Activated naive CD4-positive, alpha-beta T cell treated with anti-CD3 and anti-CD28 coated beads for 36 hours (primary cell): Measurements from ENCODE around the gene STAT2. TPM values are rescaled to one million over a fixed set of nuclear protein-coding genes. Genes with fewer than 3 reads are reported as not detected.

Source experiments
- CTCF ChIA-PET: fragments of 350-600 bp; sonication (Branson Sonifier 250); formaldehyde crosslinking; loops from one replicate; lab custom pipeline; 2021; ENCODE audit warnings: antibody characterized with exemption; lab: Charles Lee
- DNase-seq: peaks from one replicate; pipeline ENCODE4 v3.0.0-alpha.2; 2020
- H3K27ac Mint-ChIP-seq: one replicate; pipeline ENCODE4 v1.8.0; 2021; ENCODE audit warnings: mild to moderate bottlenecking, mixed read lengths
- H3K27me3 Mint-ChIP-seq: one replicate; pipeline ENCODE4 v1.8.0; 2021; ENCODE audit warnings: low read depth, mixed read lengths
- H3K36me3 Mint-ChIP-seq: one replicate; pipeline ENCODE4 v1.8.0; 2021; ENCODE audit warnings: low read depth, mixed read lengths
- H3K4me1 Mint-ChIP-seq: one replicate; pipeline ENCODE4 v1.8.0; 2021; ENCODE audit warnings: low read depth, mixed read lengths
- H3K4me3 Mint-ChIP-seq: one replicate; pipeline ENCODE4 v1.8.0; 2021; ENCODE audit warnings: mild to moderate bottlenecking, moderate library complexity, mixed read lengths
- H3K9me3 Mint-ChIP-seq: one replicate; pipeline ENCODE4 v1.8.0; 2021; ENCODE audit warnings: mixed read lengths
- intact Hi-C: fragments of 100-400 bp; cut with micrococcal nuclease; formaldehyde crosslinking; loops from one replicate; pipeline ENCODE4 v1.15.1; 2023
- total RNA-seq, 2 experiments: library from RNA; stranded (reverse); gene quantifications; one replicate each; pipeline ENCODE4 v1.2.3, GENCODE V29; 2021

Gene STAT2
- total RNA-seq, 2 experiments from 2014 or later: 109 to 119 TPM

GRCh38 chr12:56299308-56299852 is 60.5 kb downstream of the STAT2 start:
- Mint-ChIP-seq H3K27ac (peak overlapping the region; percentile 84), H3K4me1 (peaks cover 43% of the 10 kb centered on the region), H3K4me3 (peak overlapping the region; percentile 91), H3K9me3 (no peaks in the 10 kb centered on the region), H3K36me3 (peaks cover 18% of the 10 kb centered on the region), H3K27me3 (no peaks in the 10 kb centered on the region)
- CTCF ChIA-PET: interaction anchor here (0.5 to 1.0 kb wide), 2 partner anchors 92 to 175 kb away, joined by 3 read pairs; no protein-coding TSS in a partner anchor
- DNase-seq: peak; percentile 37
- intact Hi-C loops: no loop called here

DNA sequence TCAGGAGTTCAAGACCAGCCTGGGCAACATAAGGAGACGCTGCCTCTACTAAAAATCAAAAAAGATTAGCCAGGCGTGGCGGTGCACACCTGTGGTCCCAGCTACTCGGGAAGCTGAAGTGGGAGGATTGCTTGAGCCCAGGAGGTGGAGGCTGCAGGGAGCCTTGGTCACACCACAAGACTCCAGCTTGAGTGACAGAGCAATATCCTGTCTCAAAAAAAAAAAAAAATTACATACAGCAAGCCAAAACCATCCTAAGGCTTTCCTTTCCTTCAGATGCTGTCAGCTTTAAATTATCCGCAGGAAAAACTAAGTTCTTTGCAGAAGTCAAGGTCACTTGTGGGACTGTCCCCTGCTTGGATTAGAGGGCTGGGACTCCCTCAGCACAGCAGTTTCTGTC is 61.1 kb downstream of the STAT2 start:
- peaks cover 47% of the 10 kb centered on the region for H3K4me1 Mint-ChIP-seq
- CTCF ChIA-PET: interaction anchor here (0.9 to 1.5 kb wide), 7 partner anchors 10 to 165 kb away, joined by 3 to 5 read pairs (median 4); partner anchors contain the start of genes RNF41 and SMARCC2

GRCh38 chr12:56297400-56297799 is 62.5 kb downstream of the STAT2 start:
- intact Hi-C loops: no loop called here
- Mint-ChIP-seq H3K27me3 (no peaks in the 10 kb centered on the region), H3K36me3 (peaks cover 22% of the 10 kb centered on the region), H3K27ac (no peak overlapping the region), H3K9me3 (no peaks in the 10 kb centered on the region), H3K4me3 (no peak overlapping the region), H3K4me1 (peaks cover 53% of the 10 kb centered on the region)
- CTCF ChIA-PET: interaction anchor here (1.1 to 1.5 kb wide), 4 partner anchors 11 to 166 kb away, joined by 3 to 5 read pairs (median 4); no protein-coding TSS in a partner anchor
- DNase-seq: no peak

More for the DNA sequence above, 61.1 kb downstream of the STAT2 start:
- DNase-seq: no peak
- Mint-ChIP-seq H3K36me3 (peaks cover 20% of the 10 kb centered on the region), H3K27ac (peak overlapping the region; percentile 71), H3K27me3 (no peaks in the 10 kb centered on the region), H3K9me3 (no peaks in the 10 kb centered on the region), H3K4me3 (peak overlapping the region; percentile 91)
- intact Hi-C loops: no loop called here

DNA sequence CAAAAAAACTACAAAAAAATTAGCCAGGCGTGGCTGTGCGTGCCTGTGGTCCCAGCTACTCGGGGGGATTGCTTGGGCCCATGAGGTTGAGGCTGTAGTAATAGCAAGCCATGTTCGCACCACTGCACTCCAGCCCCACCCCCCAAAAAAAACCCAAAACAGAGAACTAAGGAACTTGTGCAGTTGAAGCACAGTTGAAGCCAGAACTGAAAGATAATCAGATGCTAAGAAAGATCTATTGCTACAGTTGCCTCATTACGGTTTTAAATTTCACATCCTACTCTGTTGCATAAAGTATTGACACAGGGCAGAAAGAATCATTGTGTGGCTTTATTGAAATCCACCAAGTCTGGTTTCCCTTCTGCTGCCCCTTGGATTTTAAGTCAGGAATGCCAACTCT is 63.6 kb downstream of the STAT2 start:
- no peak overlapping the region for H3K4me3 Mint-ChIP-seq
- H3K4me1 Mint-ChIP-seq: peaks cover 60% of the 10 kb centered on the region
- CTCF ChIA-PET: interaction anchor here (1.3 to 1.4 kb wide), 2 partner anchors 41 to 167 kb away, joined by 3 to 4 read pairs; no protein-coding TSS in a partner anchor
- no peaks in the 10 kb centered on the region for H3K27me3 Mint-ChIP-seq
- intact Hi-C loops: no loop called here
- peaks cover 23% of the 10 kb centered on the region for H3K36me3 Mint-ChIP-seq
- no peak for DNase-seq
- H3K27ac Mint-ChIP-seq: peak overlapping the region; percentile 15
- H3K9me3 Mint-ChIP-seq: no peaks in the 10 kb centered on the region

GRCh38 chr12:56293795-56294194 is 66.1 kb downstream of the STAT2 start:
- no peaks in the 10 kb centered on the region for H3K27me3 Mint-ChIP-seq
- H3K27ac Mint-ChIP-seq: no peak overlapping the region
- intact Hi-C loops: no loop called here
- peaks cover 26% of the 10 kb centered on the region for H3K36me3 Mint-ChIP-seq
- H3K4me3 Mint-ChIP-seq: no peak overlapping the region
- H3K9me3 Mint-ChIP-seq: no peaks in the 10 kb centered on the region
- no peak for DNase-seq
- peaks cover 62% of the 10 kb centered on the region for H3K4me1 Mint-ChIP-seq
- CTCF ChIA-PET: interaction anchor here (0.9 kb wide), 1 partner anchor 17 kb away, joined by 4 read pairs; no protein-coding TSS in a partner anchor

Other genes starting within 250 kb of the STAT2 start
- gene RPL41, start 243.5 kb downstream of the STAT2 start, total RNA-seq: 1,000 to 10,000 TPM; 5,971 to 6,299 TPM
- 1 to 10 TPM; 6.4 to 6.6 TPM for gene ZC3H10, start 241.8 kb downstream of the STAT2 start, total RNA-seq
- 10 to 100 TPM; 87.4 to 88.9 TPM for gene ESYT1, start 231.8 kb downstream of the STAT2 start, total RNA-seq
- 10 to 100 TPM; 49.2 to 57.5 TPM for gene MYL6B, start 207.5 kb downstream of the STAT2 start, total RNA-seq
- 100 to 1,000 TPM; 841 to 868 TPM for gene MYL6, start 201.7 kb downstream of the STAT2 start, total RNA-seq
- gene SMARCC2, start 170.6 kb downstream of the STAT2 start, total RNA-seq: 10 to 100 TPM; 75.8 to 79.0 TPM
- gene RNF41, start 138.2 kb downstream of the STAT2 start, total RNA-seq: 10 to 100 TPM; 26.0 TPM
- gene NABP2, start 135.8 kb downstream of the STAT2 start, total RNA-seq: 10 to 100 TPM; 57.4 to 59.0 TPM
- 1 to 10 TPM in 1 of 2 experiments, under 1 TPM in 1; 0.98 to 1.8 TPM for gene SLC39A5, start 130.1 kb downstream of the STAT2 start, total RNA-seq
- 10 to 100 TPM; 23.6 to 25.6 TPM for gene ANKRD52, start 101.7 kb downstream of the STAT2 start, total RNA-seq
- 1 to 10 TPM; 3.5 to 6.1 TPM for gene COQ10A, start 93.2 kb downstream of the STAT2 start, total RNA-seq
- gene CS, start 59.8 kb downstream of the STAT2 start, total RNA-seq: 100 to 1,000 TPM; 330 to 336 TPM
- 10 to 100 TPM; 47.5 to 57.3 TPM for gene CNPY2, start 44.1 kb downstream of the STAT2 start, total RNA-seq
- 10 to 100 TPM; 82.7 to 85.4 TPM for gene PAN2, start 26.1 kb downstream of the STAT2 start, total RNA-seq
- gene IL23A, start 21.2 kb downstream of the STAT2 start, total RNA-seq: 10 to 100 TPM in 1 of 2 experiments, 1 to 10 TPM in 1; 9.0 to 12.6 TPM
- gene APOF, start 2.8 kb upstream of the STAT2 start, total RNA-seq: not detected
- gene TIMELESS, start 89.3 kb upstream of the STAT2 start, total RNA-seq: 10 to 100 TPM; 69.9 to 70.8 TPM
- not detected for gene MIP, start 94.5 kb upstream of the STAT2 start, total RNA-seq
- gene SPRYD4, start 108.5 kb upstream of the STAT2 start, total RNA-seq: 1 to 10 TPM; 2.2 TPM
- gene GLS2, start 128.1 kb upstream of the STAT2 start, total RNA-seq: 1 to 10 TPM; 4.6 to 5.5 TPM
- 1 to 10 TPM; 2.5 to 5.1 TPM for gene RBMS2, start 161.7 kb upstream of the STAT2 start, total RNA-seq